HG03095 (cell line): Measurements from ENCODE around the gene RORC.
A peak's percentile ranks its signal among the peaks of the same experiment; 100 is the strongest.
"Not testable (repeated sequence)": the region's sequence is repeated elsewhere in the genome, so short reads cannot be mapped to it uniquely, and the experiment has no call there.

Experiments used
- ATAC-seq: cut with Tn5 transposase; IDR thresholded peaks from one replicate; pipeline ENCODE4 v1.9.1; 2021; ENCODE audit warnings: moderate library complexity; ENCODE audit not compliant: unreplicated experiment

RORC gene

GRCh38 chr1:151807131-151807530, 24.5 kb downstream of the RORC start:
- ATAC-seq: no peak

GRCh38 chr1:151806170-151806569, 25.4 kb downstream of the RORC start:
- no peak for ATAC-seq

- ATAC-seq: no peak
Observed at GRCh38 chr1:151805066-151805820, 26.4 kb downstream of the RORC start, which contains the start of gene LINGO4. Gene LINGO4, minus strand, starts transcription at chr1:151805419. Its CDS starts 2,715 bp downstream, at chr1:151802704.

DNA sequence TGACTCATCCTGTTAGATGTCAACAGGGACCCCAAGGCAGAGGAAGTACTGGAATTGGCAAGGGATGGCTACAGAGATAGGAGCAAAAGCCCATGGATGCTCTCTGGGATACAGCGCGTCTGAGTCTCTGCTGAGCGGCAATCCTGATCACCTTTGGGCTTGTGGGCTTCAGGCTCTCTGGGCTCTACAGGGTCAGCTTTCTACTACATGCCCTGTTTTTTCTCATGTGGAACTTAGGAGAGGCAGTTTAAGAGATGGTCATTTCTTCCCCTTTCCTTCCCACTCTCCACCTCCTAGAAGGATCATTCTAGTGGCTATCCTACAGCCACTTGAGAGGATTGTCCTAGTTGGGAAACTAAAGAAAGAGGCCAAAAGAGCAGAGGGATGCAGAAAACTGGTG, 27.7 kb downstream of the RORC start:
- no peak for ATAC-seq

DNA sequence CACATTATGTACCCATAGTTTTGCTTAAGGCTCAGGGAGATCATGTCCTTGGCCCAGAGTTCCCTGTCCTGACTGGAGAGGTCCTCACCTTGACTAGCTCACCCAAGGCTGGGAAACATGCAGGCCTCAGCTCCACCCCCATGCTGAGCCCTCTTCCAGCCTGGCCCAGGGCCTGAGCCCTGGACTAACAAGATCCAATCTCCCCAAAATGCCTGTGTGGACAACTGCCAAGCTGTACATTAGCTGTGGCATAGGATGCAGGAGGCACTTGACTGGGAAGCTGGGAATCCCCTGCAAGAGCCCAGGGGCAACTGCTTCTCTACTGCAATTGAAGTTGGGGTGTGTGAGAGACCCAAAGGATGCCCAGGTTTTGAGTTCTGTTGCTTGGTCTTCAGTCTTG, 28.4 kb downstream of the RORC start:
- no peak for ATAC-seq

DNA sequence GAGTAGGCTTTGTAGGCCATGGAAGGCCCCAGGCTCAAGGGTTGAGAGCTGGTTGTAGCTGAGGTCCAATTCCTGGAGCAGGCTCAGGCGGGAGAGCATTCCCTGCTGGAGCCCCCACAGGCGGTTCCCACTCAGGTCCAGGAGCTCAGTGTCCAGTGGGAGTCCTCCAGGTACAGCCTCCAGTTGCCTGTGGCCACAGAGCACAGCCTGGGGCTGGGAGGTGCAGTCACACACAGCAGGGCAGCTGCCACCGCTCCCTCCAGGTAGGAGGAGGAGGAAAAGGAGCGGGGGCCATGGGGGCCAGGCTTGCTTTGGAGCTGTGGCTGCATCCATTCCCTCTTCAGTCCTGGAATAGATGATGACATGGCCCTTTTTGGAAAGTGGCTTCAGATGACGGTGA, 29.2 kb downstream of the RORC start:
- ATAC-seq: no peak

- ATAC-seq: no peak
Observed at GRCh38 chr1:151801846-151802245, 29.8 kb downstream of the RORC start.

GRCh38 chr1:151801310-151801820, 30.2 kb downstream of the RORC start:
- no peak for ATAC-seq

- ATAC-seq: no peak
Observed at GRCh38 chr1:151800830-151801229, 30.8 kb downstream of the RORC start.

DNA sequence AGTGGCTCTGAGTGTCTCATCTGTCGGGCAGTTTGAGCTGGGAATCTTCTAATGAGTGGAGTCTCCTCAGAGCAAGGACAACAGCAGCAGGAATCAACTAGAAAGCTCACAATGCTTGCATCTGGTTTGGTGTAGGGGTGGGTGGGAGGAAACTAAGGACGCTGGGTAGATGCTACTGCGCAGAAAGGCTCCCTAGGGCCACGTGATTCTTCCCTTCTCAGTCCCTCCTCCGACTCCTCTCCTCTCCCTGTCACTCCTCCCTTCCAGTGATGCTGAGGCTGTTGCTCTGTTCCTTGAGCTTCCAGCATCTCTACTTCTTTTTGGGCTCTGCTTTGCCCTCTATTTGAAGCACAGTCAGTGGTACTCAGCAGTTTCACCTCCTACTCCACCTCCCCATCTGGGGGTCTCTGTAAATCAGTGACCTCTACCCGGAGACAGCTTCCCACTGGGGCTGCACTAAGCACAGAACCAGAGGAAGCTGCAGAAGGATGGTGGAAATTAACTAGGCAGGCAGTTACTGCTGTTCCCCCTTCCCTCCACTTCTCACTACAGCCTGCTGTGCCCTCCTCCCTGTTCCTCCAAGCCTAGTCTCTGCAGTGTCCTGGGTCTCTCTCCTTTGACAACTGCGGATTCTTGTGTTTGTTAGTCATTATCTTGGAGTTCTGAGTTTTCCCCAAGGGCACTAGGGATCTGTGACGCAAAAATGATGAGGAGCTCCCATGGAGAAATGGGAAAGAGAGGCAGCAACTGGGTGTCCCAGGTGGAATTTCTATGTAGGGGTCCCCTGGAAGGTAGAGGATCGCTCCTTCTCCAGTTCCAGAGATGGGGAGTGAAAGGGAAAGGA, 32.2 kb downstream of the RORC start:
- no peak for ATAC-seq

- ATAC-seq: no peak
Observed at GRCh38 chr1:151798571-151798970, 33.0 kb downstream of the RORC start.

- ATAC-seq: peak; percentile 3
Observed at GRCh38 chr1:151790940-151791651, 40.5 kb downstream of the RORC start.

DNA sequence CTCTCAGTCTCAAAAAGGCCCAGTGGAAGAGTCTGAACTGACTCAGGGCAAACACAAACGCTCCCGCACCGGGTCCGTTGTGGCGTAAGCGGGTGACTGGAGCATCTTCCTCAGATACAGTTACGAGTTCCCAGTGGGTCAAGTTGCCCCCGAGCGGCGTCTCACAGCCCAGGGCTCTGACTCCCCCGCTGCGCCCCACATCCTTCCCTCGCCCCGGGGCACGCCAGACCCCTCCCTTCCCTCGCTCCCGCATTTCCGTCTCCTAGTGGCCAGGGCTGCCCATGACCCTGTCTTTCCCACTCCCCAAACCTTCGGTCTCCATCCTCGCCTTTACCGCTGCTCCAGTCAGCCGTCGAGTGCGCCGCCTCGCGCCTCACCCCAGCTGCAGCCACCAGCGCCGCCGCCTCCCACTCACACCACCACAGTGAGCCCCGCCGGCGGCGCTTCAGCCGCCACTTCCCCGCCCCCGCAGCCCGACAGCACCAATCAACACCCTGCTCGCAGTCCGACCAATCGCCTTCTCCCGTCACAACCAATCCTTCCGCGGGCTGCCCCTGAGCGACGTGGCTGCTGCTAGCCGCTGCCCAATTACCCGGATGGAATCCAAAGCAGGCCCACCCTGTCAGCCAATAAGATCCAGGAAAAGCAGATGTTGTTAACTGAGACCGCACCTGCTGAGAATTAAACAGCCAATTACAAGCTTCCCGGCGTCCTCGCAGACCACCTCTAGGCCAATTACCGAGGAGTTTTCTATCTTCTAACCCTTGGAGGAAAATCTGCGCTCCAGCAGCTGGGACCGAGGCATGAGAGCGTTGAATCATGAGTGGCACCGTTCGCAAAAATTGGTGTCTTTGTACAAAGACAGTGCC, 41.3 kb downstream of the RORC start, which contains the start of gene TDRKH:
Gene TDRKH, minus strand, starts transcription at position 430 of the 869 bp plus-strand sequence. CDS start 7,478 bp downstream, outside the sequence.
- peak; percentile 91 for ATAC-seq

DNA sequence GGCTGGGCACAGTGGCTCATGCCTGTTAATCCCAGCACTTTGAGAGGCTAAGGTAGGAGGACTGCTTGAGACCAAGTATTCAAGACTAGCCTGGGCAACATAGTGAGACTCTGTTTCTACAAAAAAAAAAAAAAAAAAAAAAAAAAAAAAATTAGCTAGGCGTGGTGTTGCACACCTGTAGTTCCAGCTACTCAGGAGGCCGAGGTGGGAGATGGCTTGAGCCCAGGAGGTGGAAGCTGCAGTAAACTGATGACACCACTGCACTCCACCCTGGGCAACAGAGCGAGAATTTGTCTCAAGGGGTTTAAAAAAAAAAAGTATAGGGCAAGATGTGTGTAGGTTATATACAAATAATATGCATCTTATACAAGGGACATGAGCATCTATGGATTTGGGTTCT, 43.9 kb downstream of the RORC start:
- ATAC-seq: no peak

DNA sequence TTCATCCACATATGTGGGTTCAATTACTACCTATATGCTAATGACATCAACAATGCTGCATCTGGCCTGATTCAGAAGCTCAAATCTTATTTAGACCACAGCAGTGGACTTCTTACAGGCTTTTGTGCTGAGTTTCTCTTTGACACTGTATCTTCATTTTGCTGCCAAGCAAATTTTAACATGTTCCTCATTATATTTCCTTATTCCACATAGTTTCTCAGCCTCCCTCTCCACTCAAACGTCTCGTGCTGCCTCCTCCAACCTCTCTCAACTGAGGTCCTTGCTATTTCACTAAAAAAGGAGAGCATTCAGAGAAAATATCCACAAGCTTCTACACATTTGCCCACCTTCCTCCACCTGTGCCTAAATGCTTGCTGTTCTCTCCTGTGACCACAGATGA, 47.8 kb downstream of the RORC start:
- ATAC-seq: no peak

GRCh38 chr1:151782741-151783140, 48.9 kb downstream of the RORC start:
- ATAC-seq: no peak

GRCh38 chr1:151782026-151782425, 49.6 kb downstream of the RORC start:
- ATAC-seq: not testable (repeated sequence)

DNA sequence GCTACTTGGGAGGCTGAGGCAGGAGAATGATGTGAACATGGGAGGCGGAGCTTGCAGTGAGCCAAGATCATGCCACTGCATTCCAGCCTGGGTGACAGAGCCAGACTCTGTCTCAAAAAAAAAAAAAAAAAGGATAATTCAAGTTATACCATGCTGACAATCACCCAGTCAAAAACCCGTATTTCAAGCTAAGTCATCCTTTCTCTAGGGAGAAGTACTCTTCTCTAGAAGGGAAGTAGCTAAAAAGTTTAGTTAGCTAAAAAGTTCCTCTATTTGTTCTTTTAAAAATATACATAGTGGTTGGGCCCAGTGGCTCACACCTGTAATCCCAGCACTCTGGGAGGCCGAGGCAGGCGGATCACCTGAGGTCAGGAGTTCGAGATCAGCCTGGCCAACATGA, 50.9 kb downstream of the RORC start:
- ATAC-seq: not testable (repeated sequence)

DNA sequence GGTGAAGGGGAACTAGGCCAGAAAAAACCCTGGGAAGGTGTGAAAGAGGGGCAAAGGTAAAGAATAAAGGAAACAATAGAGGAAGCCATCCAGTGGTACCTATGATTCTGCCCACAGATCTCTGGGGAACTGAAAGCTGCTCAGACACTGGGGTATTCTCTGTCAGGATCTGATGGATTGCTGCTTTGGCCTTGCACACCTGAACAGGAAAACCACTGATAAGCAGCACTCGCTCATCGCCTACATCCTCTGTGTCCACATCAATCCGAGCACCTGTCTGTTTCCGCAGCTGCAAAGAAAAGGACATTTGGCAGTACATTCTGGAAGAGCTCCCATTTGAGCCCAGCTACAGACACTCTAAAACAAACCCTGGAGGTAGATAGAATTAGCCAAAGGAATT, 51.8 kb downstream of the RORC start:
- ATAC-seq: no peak

DNA sequence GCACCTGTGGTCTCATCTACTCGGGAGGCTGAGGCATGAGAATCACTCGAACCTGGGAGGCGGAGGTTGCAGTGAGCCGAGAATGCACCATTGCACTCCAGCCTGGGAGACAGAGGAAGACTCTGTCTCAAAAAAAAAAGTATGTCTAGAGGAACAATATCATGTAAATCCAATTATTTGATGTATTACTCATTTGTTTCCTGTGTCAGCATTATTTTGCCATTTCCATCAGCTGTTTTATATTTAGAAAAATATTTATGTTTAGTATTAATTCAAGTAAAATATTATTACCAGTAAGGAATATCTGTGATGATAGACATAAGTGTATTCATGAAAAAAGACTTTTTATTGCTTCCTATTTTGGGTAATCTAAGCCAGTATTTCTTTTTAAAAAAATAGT, 54.3 kb downstream of the RORC start:
- ATAC-seq: no peak
